Measurements from ENCODE around the gene RAI14. TPM values are rescaled to one million over a fixed set of nuclear protein-coding genes. Genes with fewer than 3 reads are reported as not detected.

RAI14 gene
- total RNA-seq, 1 donor from 2014 or later, result 259 TPM

GRCh38 chr5:34707451-34708107 lies 51.5 kb downstream of the RAI14 start:
- peaks cover 21% of the 10 kb centered on the region for H3K4me1 Mint-ChIP-seq (ENCODE audit: low read depth, unreplicated experiment)

GRCh38 chr5:34708777-34709176 lies 52.6 kb downstream of the RAI14 start:
- H3K36me3 Mint-ChIP-seq (ENCODE audit: unreplicated experiment), result peaks cover 8% of the 10 kb centered on the region
- H3K4me3 Mint-ChIP-seq (ENCODE audit: unreplicated experiment), result no peak overlapping the region
- no peak for DNase-seq
- TF ChIP-seq CTCF (IDR thresholded peaks at IDR 0.05; ENCODE audit: partially characterized antibody, unreplicated experiment), result no peak
- H3K27ac Mint-ChIP-seq (ENCODE audit: unreplicated experiment), result no peak overlapping the region
- H3K9me3 Mint-ChIP-seq (ENCODE audit: unreplicated experiment), result peaks cover 12% of the 10 kb centered on the region
- peaks cover 6% of the 10 kb centered on the region for H3K27me3 Mint-ChIP-seq (ENCODE audit: unreplicated experiment)
- peaks cover 18% of the 10 kb centered on the region for H3K4me1 Mint-ChIP-seq (ENCODE audit: low read depth, unreplicated experiment)

More at GRCh38 chr5:34707451-34708107, 51.5 kb downstream of the RAI14 start:
- no peak for DNase-seq
- Mint-ChIP-seq H3K27ac (ENCODE audit: unreplicated experiment) (no peak overlapping the region), H3K4me3 (ENCODE audit: unreplicated experiment) (no peak overlapping the region), H3K27me3 (ENCODE audit: unreplicated experiment) (peaks cover 6% of the 10 kb centered on the region), H3K36me3 (ENCODE audit: unreplicated experiment) (peaks cover 4% of the 10 kb centered on the region), H3K9me3 (ENCODE audit: unreplicated experiment) (peaks cover 8% of the 10 kb centered on the region)
- TF ChIP-seq CTCF (IDR thresholded peaks at IDR 0.05; ENCODE audit: partially characterized antibody, unreplicated experiment), result no peak

- Mint-ChIP-seq H3K9me3 (ENCODE audit: unreplicated experiment) (peaks cover 13% of the 10 kb centered on the region), H3K27ac (ENCODE audit: unreplicated experiment) (no peak overlapping the region), H3K4me3 (ENCODE audit: unreplicated experiment) (peak overlapping the region; percentile 2), H3K36me3 (ENCODE audit: unreplicated experiment) (peaks cover 8% of the 10 kb centered on the region), H3K27me3 (ENCODE audit: unreplicated experiment) (peaks cover 7% of the 10 kb centered on the region), H3K4me1 (ENCODE audit: low read depth, unreplicated experiment) (peaks cover 15% of the 10 kb centered on the region)
- TF ChIP-seq CTCF (IDR thresholded peaks at IDR 0.05; ENCODE audit: partially characterized antibody, unreplicated experiment), result no peak
- no peak for DNase-seq
Observed at GRCh38 chr5:34709861-34710673, 53.9 kb downstream of the RAI14 start.

- Mint-ChIP-seq H3K27me3 (ENCODE audit: unreplicated experiment) (peaks cover 7% of the 10 kb centered on the region), H3K27ac (ENCODE audit: unreplicated experiment) (no peak overlapping the region), H3K9me3 (ENCODE audit: unreplicated experiment) (peaks cover 18% of the 10 kb centered on the region), H3K4me3 (ENCODE audit: unreplicated experiment) (no peak overlapping the region), H3K4me1 (ENCODE audit: low read depth, unreplicated experiment) (peaks cover 19% of the 10 kb centered on the region), H3K36me3 (ENCODE audit: unreplicated experiment) (peaks cover 11% of the 10 kb centered on the region)
- DNase-seq, result no peak
- TF ChIP-seq CTCF (IDR thresholded peaks at IDR 0.05; ENCODE audit: partially characterized antibody, unreplicated experiment), result no peak
Observed at GRCh38 chr5:34712565-34712964, 56.4 kb downstream of the RAI14 start.

GRCh38 chr5:34715711-34716110 lies 59.6 kb downstream of the RAI14 start:
- peaks cover 8% of the 10 kb centered on the region for H3K36me3 Mint-ChIP-seq (ENCODE audit: unreplicated experiment)
- TF ChIP-seq CTCF (IDR thresholded peaks at IDR 0.05; ENCODE audit: partially characterized antibody, unreplicated experiment), result no peak
- peaks cover 15% of the 10 kb centered on the region for H3K9me3 Mint-ChIP-seq (ENCODE audit: unreplicated experiment)
- DNase-seq, result no peak
- H3K27me3 Mint-ChIP-seq (ENCODE audit: unreplicated experiment), result peaks cover 7% of the 10 kb centered on the region
- no peak overlapping the region for H3K27ac Mint-ChIP-seq (ENCODE audit: unreplicated experiment)
- H3K4me1 Mint-ChIP-seq (ENCODE audit: low read depth, unreplicated experiment), result peaks cover 25% of the 10 kb centered on the region
- no peak overlapping the region for H3K4me3 Mint-ChIP-seq (ENCODE audit: unreplicated experiment)

Data from glutamatergic neuron (in vitro differentiated cells).